T-cell (primary cell): ENCODE data around the gene KIDINS220. TPM values are rescaled to one million over a fixed set of nuclear protein-coding genes. Genes with fewer than 3 reads are reported as not detected.

Experiments
- ATAC-seq, 4 experiments: fragments of 200-7000 bp in 3 of 4; fragments of 150-1000 bp in 1 of 4; cut with Tn5 transposase; replicated peaks in 1 of 4; 1 replicate in 3 of 4; 2 replicates in 1 of 4; pipeline ENCODE4 v1.10.0; 2021; ENCODE audit warnings: moderate library complexity in 3 of 4, mild to moderate bottlenecking in 2 of 4, moderate number of reproducible peaks in 1 of 4
- CTCF ChIA-PET, 2 donors: fragments of 300-600 bp; sonication (Branson Sonifier 250); formaldehyde crosslinking; loops; one replicate each; lab custom pipeline; 2022; ENCODE audit warnings: antibody characterized with exemption in 2 of 2; lab: Charles Lee
- POLR2A ChIA-PET, 2 donors: fragments of 300-600 bp; sonication (Branson Sonifier 250); formaldehyde crosslinking; loops; one replicate each; lab custom pipeline; 2022; ENCODE audit warnings: antibody characterized with exemption in 2 of 2; lab: Charles Lee
- DNase-seq, 35 experiments: peaks; one replicate each; pipeline versions ENCODE4 v3.0.0 to v3.0.0-alpha.2; 2013 to 2023
- H3K27ac ChIP-seq: one replicate; pipeline ENCODE4 v1.5.1; 2013; ENCODE audit warnings: low read length
- H3K27me3 ChIP-seq, 2 experiments: replicated peaks in 1 of 2; 1 replicate in 1 of 2; 2 replicates in 1 of 2; pipeline versions ENCODE4 v1.6.1 to v1.7.0; 2013; ENCODE audit warnings: low read length in 1 of 2, mixed read lengths in 1 of 2; ENCODE audit not compliant: control insufficient read depth in 2 of 2, insufficient read depth in 2 of 2; ENCODE audit errors: extremely low read depth in 1 of 2
- H3K36me3 ChIP-seq, 2 donors: 1 replicate in 1 of 2; 2 replicates in 1 of 2; pipeline versions ENCODE4 v1.6.1 to v1.7.0; 2013; ENCODE audit warnings: low read length in 1 of 2; ENCODE audit not compliant: control insufficient read depth in 2 of 2, insufficient read depth in 1 of 2; ENCODE audit errors: extremely low read depth in 1 of 2
- H3K4me1 ChIP-seq, 2 experiments: 1 replicate in 1 of 2; 2 replicates in 1 of 2; pipeline versions ENCODE4 v1.6.1 to v1.7.0; 2013; ENCODE audit warnings: low read length in 2 of 2, mixed read lengths in 1 of 2; ENCODE audit not compliant: insufficient read depth in 2 of 2, control insufficient read depth in 1 of 2; ENCODE audit errors: extremely low read depth in 1 of 2
- H3K4me3 ChIP-seq, 2 donors: 1 replicate in 1 of 2; 2 replicates in 1 of 2; pipeline versions ENCODE4 v1.5.1 to v1.7.0; 2013; ENCODE audit warnings: mild to moderate bottlenecking in 2 of 2, low read length in 1 of 2, moderate library complexity in 1 of 2; ENCODE audit not compliant: control insufficient read depth in 1 of 2; ENCODE audit errors: extremely low read depth in 1 of 2
- H3K9me3 ChIP-seq: 2 replicates; pipeline ENCODE4 v1.7.0; 2013
- H3K27ac Mint-ChIP-seq, 2 donors: one replicate each; pipeline ENCODE4 v1.8.0; 2020 to 2021; ENCODE audit warnings: mild to moderate bottlenecking in 2 of 2, mixed read lengths in 2 of 2
- H3K27me3 Mint-ChIP-seq, 2 donors: one replicate each; pipeline ENCODE4 v1.8.0; 2021 to 2022; ENCODE audit warnings: mixed read lengths in 2 of 2
- H3K36me3 Mint-ChIP-seq: one replicate; pipeline ENCODE4 v1.8.0; 2021; ENCODE audit warnings: mixed read lengths
- H3K4me1 Mint-ChIP-seq, 3 donors: one replicate each; pipeline ENCODE4 v1.8.0; 2020 to 2022; ENCODE audit warnings: mixed read lengths in 3 of 3, mild to moderate bottlenecking in 1 of 3
- H3K4me3 Mint-ChIP-seq, 3 donors: one replicate each; pipeline ENCODE4 v1.8.0; 2020 to 2022; ENCODE audit warnings: mild to moderate bottlenecking in 3 of 3, mixed read lengths in 3 of 3, moderate library complexity in 3 of 3
- H3K9me3 Mint-ChIP-seq, 3 donors: one replicate each; pipeline ENCODE4 v1.8.0; 2020 to 2022; ENCODE audit warnings: mixed read lengths in 3 of 3
- WGBS: methylation state at CpG from one replicate; pipeline ENCODE4 v1.1.5; 2013; ENCODE audit warnings: missing lambda C conversion rate; ENCODE audit not compliant: insufficient coverage; 5-methylcytosine and 5-hydroxymethylcytosine counted together
- total RNA-seq, 35 experiments: library from RNA in 6 of 35; stranded (reverse) in 6 of 35; fragments of 120-200 nt in 1 of 35; gene quantifications; one replicate each; pipeline versions ENCODE4 v1.2.1 to v1.2.4 and lab custom pipeline; 2013 to 2026

KIDINS220 gene
- total RNA-seq, 5 donors from 2014 or later (not counting 1 experiment from before 2014, with no cell fraction given), result 40.0 to 50.0 (median 42.7) TPM

DNA sequence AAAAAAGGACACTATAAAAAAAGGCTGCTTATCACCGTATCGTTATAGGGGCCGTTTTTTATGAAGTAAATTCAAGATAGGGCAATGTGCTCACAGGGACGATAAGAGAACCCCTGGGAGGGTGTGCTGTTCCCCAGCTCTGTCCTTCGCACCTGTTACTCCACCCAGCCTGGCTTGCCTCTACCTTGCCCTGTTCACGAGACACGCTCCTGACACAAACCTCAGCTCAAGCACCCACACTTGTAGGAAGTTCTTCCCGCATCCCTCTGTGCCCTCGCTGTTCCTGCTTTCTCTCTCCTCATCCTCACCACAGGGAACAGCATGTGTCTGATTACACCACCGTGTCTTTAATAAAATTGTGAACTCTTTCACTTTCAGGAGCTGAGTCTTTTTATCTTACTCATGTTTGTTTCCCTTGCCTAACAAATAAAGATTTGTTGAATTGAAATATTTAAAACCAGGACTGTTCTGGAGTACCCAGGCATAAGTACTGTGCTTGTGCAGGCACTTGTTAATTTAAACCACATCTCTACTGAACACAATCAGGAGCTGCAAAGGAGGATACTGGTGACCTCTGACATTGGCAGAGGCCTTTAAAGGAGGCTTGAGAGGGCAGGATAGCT, 26.0 kb upstream of the KIDINS220 start:
- Histone ChIP-seq H3K9me3 (no peaks in the 10 kb centered on the region), H3K27ac (no peak overlapping the region), H3K4me1 (no peaks in the 10 kb centered on the region), H3K27me3 (no peaks in the 10 kb centered on the region), H3K4me3 (no peak overlapping the region), H3K36me3 (no peaks in the 10 kb centered on the region)
- Mint-ChIP-seq H3K9me3 (no peaks in the 10 kb centered on the region), H3K36me3 (no peaks in the 10 kb centered on the region), H3K27ac (no peak overlapping the region), H3K4me1 (no peaks in the 10 kb centered on the region), H3K27me3 (no peaks in the 10 kb centered on the region), H3K4me3 (no peak overlapping the region)
- DNase-seq (no peak), ATAC-seq (no peak)
- ChIA-PET CTCF (no interaction called here), POLR2A (no interaction called here)
- 89% methylated on average over 6 of the region's 10 CpGs for WGBS

DNA sequence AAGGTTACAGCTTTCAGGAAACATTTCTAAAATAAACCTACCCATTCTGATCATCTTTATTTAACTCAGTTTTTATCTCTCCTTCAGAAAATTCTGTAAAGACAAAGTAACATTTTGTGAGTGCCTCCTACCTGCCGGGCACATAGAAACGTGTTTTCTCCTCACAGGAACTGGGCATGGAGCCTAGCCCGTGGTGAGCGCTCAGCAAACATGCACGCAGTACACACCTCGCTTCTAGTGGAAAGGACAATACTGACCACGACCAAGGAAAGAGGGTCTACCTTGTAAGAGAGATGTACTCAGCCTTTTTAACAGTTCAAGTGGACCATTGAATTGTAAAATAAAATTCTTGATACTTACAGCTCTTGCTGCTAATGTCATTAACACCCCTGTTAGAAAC, 24.8 kb upstream of the KIDINS220 start:
- ATAC-seq (no peak), DNase-seq (no peak)
- Mint-ChIP-seq H3K27me3 (peaks cover 0 to 2% of the 10 kb centered on the region in 2 donors), H3K36me3 (no peaks in the 10 kb centered on the region), H3K9me3 (no peaks in the 10 kb centered on the region), H3K4me1 (no peaks in the 10 kb centered on the region), H3K4me3 (no peak overlapping the region), H3K27ac (no peak overlapping the region)
- H3K4me3 ChIP-seq, result no peak overlapping the region
- H3K9me3 ChIP-seq, result no peaks in the 10 kb centered on the region
- ChIA-PET CTCF (no interaction called here), POLR2A (interaction anchor here in 1 of 2 donors (0.6 kb wide), 1 partner anchor 97 kb away, joined by 3 read pairs; no protein-coding TSS in a partner anchor)
- WGBS, result 88% methylated on average over 7 of the region's 7 CpGs
- H3K36me3 ChIP-seq, result no peaks in the 10 kb centered on the region
- H3K27ac ChIP-seq, result no peak overlapping the region
- H3K4me1 ChIP-seq, result no peaks in the 10 kb centered on the region
- H3K27me3 ChIP-seq, result no peaks in the 10 kb centered on the region

DNA sequence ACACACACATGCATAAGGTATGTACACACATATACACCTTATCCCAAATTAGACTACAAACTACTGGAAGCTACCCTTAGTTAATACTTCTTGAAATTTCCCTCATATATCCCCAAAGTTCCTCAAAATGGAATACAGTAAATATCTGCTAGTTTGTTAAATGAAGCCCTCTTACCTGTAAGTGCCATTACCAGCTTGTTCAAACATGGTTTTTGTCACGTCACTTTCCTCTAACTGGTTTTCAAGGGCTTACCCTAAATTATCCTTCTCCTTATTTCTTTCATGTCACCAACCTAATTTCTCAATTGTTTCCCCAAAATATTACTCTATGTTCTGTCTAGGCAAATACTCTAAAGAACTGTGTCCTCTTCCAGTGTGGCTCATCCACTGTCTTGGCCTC, 24.4 kb upstream of the KIDINS220 start:
- no peak overlapping the region for H3K27ac Mint-ChIP-seq
- H3K4me1 Mint-ChIP-seq, result no peaks in the 10 kb centered on the region
- H3K36me3 ChIP-seq, result no peaks in the 10 kb centered on the region
- ChIA-PET POLR2A (interaction anchor here in 1 of 2 donors (0.6 kb wide), 1 partner anchor 97 kb away, joined by 3 read pairs; no protein-coding TSS in a partner anchor), CTCF (no interaction called here)
- 100% methylated on average over 1 of the region's 1 CpG for WGBS
- no peaks in the 10 kb centered on the region for H3K27me3 ChIP-seq
- H3K27ac ChIP-seq, result no peak overlapping the region
- H3K4me1 ChIP-seq, result no peaks in the 10 kb centered on the region
- H3K36me3 Mint-ChIP-seq, result no peaks in the 10 kb centered on the region
- no peak overlapping the region for H3K4me3 Mint-ChIP-seq
- peaks cover 0 to 2% of the 10 kb centered on the region in 2 donors for H3K27me3 Mint-ChIP-seq
- H3K9me3 ChIP-seq, result no peaks in the 10 kb centered on the region
- H3K9me3 Mint-ChIP-seq, result no peaks in the 10 kb centered on the region
- no peak for DNase-seq
- ATAC-seq, result no peak
- no peak overlapping the region for H3K4me3 ChIP-seq

DNA sequence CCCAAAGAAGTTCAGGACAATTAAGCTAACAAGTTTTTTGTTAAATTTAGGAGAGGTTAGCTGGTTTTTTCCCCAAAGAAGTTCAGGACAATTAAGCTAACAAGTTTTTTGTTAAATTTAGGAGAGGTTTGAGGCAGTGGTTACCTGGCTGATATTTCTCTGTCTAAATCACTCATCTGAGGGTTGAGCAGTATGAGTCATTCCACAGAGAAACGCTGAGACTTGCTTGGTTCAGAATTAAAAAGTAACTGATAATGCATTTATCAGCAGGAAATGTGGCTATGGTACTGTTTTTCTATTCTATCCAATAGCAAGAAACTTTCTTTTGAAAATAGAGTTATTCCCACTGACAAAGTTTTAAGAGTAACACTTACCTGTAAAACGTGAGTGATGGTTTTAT, 22.8 kb upstream of the KIDINS220 start:
- peaks cover 0 to 2% of the 10 kb centered on the region in 2 donors for H3K27me3 Mint-ChIP-seq
- H3K4me1 ChIP-seq, result no peaks in the 10 kb centered on the region
- DNase-seq (no peak), ATAC-seq (no peak)
- H3K4me3 Mint-ChIP-seq, result no peak overlapping the region
- no peaks in the 10 kb centered on the region for H3K36me3 Mint-ChIP-seq
- ChIA-PET CTCF (no interaction called here), POLR2A (no interaction called here)
- no peaks in the 10 kb centered on the region for H3K4me1 Mint-ChIP-seq
- no peak overlapping the region for H3K4me3 ChIP-seq
- H3K9me3 Mint-ChIP-seq, result no peaks in the 10 kb centered on the region
- H3K27ac Mint-ChIP-seq, result no peak overlapping the region
- no peak overlapping the region for H3K27ac ChIP-seq
- no CpG with 5 or more reads among the region's 2 CpGs for WGBS
- H3K27me3 ChIP-seq, result no peaks in the 10 kb centered on the region
- no peaks in the 10 kb centered on the region for H3K9me3 ChIP-seq
- H3K36me3 ChIP-seq, result no peaks in the 10 kb centered on the region

DNA sequence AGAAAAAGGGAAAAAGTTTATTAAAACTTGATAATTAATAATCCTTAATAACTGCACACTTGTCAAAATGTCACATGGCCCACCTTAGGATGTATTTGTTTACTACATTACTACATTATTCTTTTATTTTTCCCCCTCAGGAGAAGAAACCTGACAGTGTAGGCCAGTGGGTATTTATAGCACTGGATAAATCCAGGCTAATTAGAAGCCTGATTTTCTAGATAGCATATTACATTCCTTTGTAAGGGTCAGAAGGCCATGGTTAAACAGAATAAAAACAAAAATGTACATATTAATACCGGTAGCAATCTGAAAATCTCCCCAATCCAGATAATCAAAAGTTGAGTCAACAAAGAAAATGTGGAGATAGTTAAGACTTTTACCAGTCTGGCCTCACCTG, 21.5 kb upstream of the KIDINS220 start:
- Histone ChIP-seq H3K4me3 (no peak overlapping the region), H3K27me3 (no peaks in the 10 kb centered on the region), H3K36me3 (no peaks in the 10 kb centered on the region), H3K4me1 (no peaks in the 10 kb centered on the region), H3K9me3 (no peaks in the 10 kb centered on the region), H3K27ac (no peak overlapping the region)
- CTCF ChIA-PET, result no interaction called here
- Mint-ChIP-seq H3K36me3 (no peaks in the 10 kb centered on the region), H3K9me3 (no peaks in the 10 kb centered on the region), H3K27ac (no peak overlapping the region), H3K4me3 (no peak overlapping the region), H3K27me3 (peaks cover 0 to 2% of the 10 kb centered on the region in 2 donors), H3K4me1 (no peaks in the 10 kb centered on the region)
- no peak for ATAC-seq
- no CpG with 5 or more reads among the region's 1 CpG for WGBS
- DNase-seq, result no peak
- POLR2A ChIA-PET, result no interaction called here

DNA sequence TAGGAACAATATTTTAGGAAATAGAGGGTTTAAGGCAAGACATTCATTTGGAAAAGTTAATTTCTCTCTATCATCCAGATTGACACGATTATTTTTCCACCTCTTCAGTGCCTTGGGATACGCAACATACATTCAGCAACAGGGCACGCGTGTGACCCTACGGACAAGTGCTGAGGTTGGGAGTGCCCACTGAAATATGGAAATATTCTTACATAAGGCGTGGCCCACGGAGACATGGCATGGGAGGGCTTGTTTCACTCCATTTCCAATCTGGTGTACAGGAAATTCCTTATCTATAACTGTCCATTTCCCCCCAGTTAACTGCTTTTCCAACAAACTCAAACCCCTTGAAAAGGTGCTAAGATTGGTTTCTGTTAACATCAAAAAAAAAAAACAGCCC, 20.9 kb upstream of the KIDINS220 start:
- H3K36me3 ChIP-seq, result no peaks in the 10 kb centered on the region
- DNase-seq (no peak), ATAC-seq (no peak)
- H3K27me3 ChIP-seq, result no peaks in the 10 kb centered on the region
- Mint-ChIP-seq H3K4me3 (no peak overlapping the region), H3K9me3 (no peaks in the 10 kb centered on the region), H3K27me3 (peaks cover under 1 to 2% of the 10 kb centered on the region in 2 donors), H3K36me3 (no peaks in the 10 kb centered on the region), H3K27ac (no peak overlapping the region), H3K4me1 (no peaks in the 10 kb centered on the region)
- H3K9me3 ChIP-seq, result no peaks in the 10 kb centered on the region
- H3K4me3 ChIP-seq, result no peak overlapping the region
- no peak overlapping the region for H3K27ac ChIP-seq
- WGBS, result no CpG with 5 or more reads among the region's 7 CpGs
- ChIA-PET POLR2A (no interaction called here), CTCF (no interaction called here)
- no peaks in the 10 kb centered on the region for H3K4me1 ChIP-seq
